PFSK-1 (cell line): ENCODE results near the gene KIAA1958.

Experiments used
- FOXP2 ChIP-seq: optimal IDR thresholded peaks from 2 replicates; pipeline ENCODE3; 2011; ENCODE audit warnings: borderline replicate concordance, control low read depth, inconsistent platforms; ENCODE audit not compliant: insufficient read depth; ENCODE audit errors: extremely low read length, extremely low read depth
- POLR2AphosphoS5 ChIP-seq: IDR thresholded peaks from 2 replicates; pipeline ENCODE4 v1.6.1; 2012; ENCODE audit warnings: low read depth, mild to moderate bottlenecking, control low read depth, low read length, moderate library complexity
- SIN3A ChIP-seq: IDR thresholded peaks from 2 replicates; pipeline ENCODE4 v1.6.1; 2012; ENCODE audit warnings: mild to moderate bottlenecking, low read length, moderate library complexity, borderline replicate concordance; ENCODE audit not compliant: insufficient read depth
- TAF1 ChIP-seq: IDR thresholded peaks from 2 replicates; pipeline ENCODE4 v1.6.1; 2012; ENCODE audit warnings: low read length, control low read depth, borderline replicate concordance; ENCODE audit not compliant: insufficient read depth
- TF ChIP-seq, protein P1 (sequence below), 2 experiments: IDR thresholded peaks; 2 replicates each; pipeline versions ENCODE4 v1.6.1 to v1.8.0; 2011 to 2012; ENCODE audit warnings: low read depth in 2 of 2, low read length in 2 of 2, control low read depth in 1 of 2, inconsistent platforms in 1 of 2, mild to moderate bottlenecking in 1 of 2, moderate library complexity in 1 of 2; ENCODE audit not compliant: insufficient read depth in 1 of 2

Gene KIAA1958

DNA sequence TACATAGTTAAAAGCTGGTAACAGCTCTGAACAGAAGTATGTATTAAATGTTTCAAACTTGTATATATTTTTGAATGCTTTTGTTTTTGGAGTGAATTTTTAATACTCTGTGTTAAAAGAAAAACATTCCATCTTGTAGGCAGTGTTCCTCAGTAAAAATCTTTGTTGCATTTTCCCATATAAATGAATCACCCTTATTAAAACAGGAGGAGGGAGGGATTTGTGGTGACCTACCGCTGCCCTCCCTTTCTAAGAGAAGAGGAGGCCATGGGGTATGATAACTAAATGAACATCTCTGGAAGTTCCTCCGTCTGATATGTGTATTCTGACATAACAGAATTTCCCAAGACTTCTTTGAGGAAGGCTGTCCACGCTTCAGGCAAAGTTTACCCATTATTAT is 177.9 kb downstream of the KIAA1958 start:
- TF ChIP-seq, protein P1, sequence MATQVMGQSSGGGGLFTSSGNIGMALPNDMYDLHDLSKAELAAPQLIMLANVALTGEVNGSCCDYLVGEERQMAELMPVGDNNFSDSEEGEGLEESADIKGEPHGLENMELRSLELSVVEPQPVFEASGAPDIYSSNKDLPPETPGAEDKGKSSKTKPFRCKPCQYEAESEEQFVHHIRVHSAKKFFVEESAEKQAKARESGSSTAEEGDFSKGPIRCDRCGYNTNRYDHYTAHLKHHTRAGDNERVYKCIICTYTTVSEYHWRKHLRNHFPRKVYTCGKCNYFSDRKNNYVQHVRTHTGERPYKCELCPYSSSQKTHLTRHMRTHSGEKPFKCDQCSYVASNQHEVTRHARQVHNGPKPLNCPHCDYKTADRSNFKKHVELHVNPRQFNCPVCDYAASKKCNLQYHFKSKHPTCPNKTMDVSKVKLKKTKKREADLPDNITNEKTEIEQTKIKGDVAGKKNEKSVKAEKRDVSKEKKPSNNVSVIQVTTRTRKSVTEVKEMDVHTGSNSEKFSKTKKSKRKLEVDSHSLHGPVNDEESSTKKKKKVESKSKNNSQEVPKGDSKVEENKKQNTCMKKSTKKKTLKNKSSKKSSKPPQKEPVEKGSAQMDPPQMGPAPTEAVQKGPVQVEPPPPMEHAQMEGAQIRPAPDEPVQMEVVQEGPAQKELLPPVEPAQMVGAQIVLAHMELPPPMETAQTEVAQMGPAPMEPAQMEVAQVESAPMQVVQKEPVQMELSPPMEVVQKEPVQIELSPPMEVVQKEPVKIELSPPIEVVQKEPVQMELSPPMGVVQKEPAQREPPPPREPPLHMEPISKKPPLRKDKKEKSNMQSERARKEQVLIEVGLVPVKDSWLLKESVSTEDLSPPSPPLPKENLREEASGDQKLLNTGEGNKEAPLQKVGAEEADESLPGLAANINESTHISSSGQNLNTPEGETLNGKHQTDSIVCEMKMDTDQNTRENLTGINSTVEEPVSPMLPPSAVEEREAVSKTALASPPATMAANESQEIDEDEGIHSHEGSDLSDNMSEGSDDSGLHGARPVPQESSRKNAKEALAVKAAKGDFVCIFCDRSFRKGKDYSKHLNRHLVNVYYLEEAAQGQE (IDR thresholded peaks at IDR 0.05; ENCODE audit: insufficient read depth in 1 of 2, low read depth in 2 of 2, low read length in 2 of 2): no peak
- no peak for TF ChIP-seq POLR2AphosphoS5
- TF ChIP-seq TAF1: no peak
- no peak for TF ChIP-seq FOXP2
- TF ChIP-seq SIN3A: no peak

DNA sequence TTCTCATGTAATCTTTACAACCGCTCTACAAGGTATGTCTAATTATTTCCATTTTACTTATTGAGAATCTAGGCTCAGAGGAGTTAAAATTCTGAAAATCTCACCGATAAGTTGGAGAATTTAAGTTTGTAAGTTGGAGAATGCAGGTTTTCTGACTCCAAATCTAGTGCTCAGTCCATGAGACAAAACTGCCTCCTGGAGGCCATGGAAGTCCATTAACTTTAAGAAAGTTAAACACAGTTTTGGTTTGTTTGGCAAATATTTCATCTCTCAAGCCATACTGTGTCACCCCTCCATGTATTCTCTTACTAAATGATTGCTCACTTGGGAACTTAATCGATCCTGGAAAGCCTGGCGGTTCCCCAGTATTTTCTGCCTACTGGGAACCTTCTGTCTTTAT is 178.7 kb downstream of the KIAA1958 start:
- TF ChIP-seq FOXP2: no peak

DNA sequence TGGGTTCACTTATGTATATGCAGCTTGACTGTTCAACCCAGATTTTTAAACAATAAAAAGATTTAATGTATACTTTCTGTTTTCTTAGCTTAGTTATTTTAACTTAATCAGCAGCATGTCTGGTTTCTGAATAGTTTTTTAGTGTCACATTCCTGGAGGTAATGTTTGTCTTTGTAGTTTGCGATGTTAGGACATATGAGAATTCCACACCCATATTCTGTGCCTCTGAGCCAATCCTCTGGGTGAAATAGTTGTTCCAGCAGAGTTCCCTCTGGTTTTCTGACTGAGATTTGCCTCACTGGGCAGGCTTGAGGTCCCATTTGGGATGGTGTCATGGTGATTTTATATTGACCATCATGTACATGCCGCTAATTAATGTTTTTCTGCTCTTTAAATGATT is 182.7 kb downstream of the KIAA1958 start:
- TF ChIP-seq TAF1 (no peak), SIN3A (no peak), POLR2AphosphoS5 (no peak), FOXP2 (no peak)
- TF ChIP-seq, protein P1 (IDR thresholded peaks at IDR 0.05; ENCODE audit: insufficient read depth in 1 of 2, low read depth in 2 of 2, low read length in 2 of 2): no peak

DNA sequence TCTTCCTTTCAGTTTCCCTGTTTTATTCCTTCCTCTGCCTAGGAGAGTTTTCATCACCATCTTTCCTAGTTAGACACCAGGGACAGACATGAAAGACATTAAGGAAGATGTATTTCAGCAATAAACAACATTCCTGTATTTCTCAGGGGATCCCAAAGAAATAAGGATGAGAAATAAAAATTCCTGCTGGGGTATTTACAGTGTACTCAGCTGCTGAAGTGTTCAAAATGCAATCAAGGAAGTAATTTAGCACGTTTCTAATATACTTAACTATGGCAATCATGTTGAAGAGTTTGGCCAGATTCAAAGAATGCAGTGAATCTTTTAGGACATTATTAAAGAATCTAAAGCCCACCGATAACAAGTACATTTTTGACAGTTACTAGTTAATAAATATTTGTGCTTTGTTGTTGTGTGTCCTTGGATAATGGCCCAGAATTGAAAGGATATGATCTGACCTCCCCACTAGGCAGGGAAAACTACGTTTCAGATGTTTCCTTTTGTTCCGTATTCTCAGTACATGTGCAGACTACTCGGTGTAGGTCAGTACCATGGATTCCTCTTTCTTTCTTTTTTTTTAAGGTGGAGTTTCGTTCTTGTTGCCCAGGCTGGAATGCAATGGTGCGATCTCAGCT is 184.5 kb downstream of the KIAA1958 start:
- TF ChIP-seq, protein P1 (IDR thresholded peaks at IDR 0.05; ENCODE audit: insufficient read depth in 1 of 2, low read depth in 2 of 2, low read length in 2 of 2): no peak
- TF ChIP-seq FOXP2 (no peak), POLR2AphosphoS5 (no peak), SIN3A (no peak), TAF1 (no peak)

DNA sequence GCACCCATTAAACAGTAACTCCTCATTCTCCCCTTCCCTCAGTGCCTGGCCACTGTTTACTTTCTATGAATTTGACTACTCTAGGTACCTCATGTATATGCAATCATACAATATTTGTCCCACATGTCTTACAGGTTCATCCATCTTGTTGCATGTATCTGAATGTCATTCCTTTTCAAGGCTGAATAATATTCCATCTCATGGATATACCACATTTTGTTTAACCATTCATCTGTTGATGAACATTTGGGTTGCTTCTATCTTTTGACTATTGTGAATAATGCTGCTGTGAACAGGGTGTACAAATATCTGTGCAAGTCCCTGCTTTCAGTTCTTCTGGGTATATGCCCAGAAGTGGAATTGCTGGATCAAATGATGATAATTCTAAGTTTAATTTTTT is 190.4 kb downstream of the KIAA1958 start:
- TF ChIP-seq TAF1 (no peak), FOXP2 (no peak), POLR2AphosphoS5 (no peak), SIN3A (no peak)
- TF ChIP-seq, protein P1 (IDR thresholded peaks at IDR 0.05; ENCODE audit: insufficient read depth in 1 of 2, low read depth in 2 of 2, low read length in 2 of 2): no peak
